GM12874 (cell line): ENCODE results near the gene WWOX.

ENCODE experiments used
- CTCF ChIP-seq: IDR thresholded peaks from 2 replicates; pipeline ENCODE4 v1.5.1; 2011; ENCODE audit warnings: low read depth, mild to moderate bottlenecking, control low read depth, low read length, moderate library complexity; ENCODE audit not compliant: insufficient read depth

WWOX gene

GRCh38 chr16:78969721-78970120 is 870.3 kb downstream of the WWOX start:
- no peak for TF ChIP-seq CTCF

DNA sequence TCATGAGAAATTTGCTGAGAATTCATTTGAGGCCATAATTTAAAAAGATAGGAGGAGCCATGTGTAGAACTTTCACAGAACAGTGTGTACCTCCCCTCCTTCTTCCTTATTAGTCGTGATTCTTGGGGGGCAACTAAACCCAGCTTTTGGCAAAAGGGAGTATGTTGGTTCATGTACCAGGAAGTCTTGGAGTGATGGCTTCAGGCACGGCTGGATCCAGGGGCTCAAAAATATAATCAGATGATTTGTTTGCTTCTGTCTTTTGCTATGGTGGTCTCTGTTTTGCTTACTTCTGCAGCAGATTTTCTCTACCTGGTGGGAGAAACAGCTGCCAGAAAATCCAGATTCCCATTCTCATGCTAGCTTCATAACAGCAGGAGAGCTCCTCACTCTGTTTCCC is 871.2 kb downstream of the WWOX start:
- TF ChIP-seq CTCF = no peak

DNA sequence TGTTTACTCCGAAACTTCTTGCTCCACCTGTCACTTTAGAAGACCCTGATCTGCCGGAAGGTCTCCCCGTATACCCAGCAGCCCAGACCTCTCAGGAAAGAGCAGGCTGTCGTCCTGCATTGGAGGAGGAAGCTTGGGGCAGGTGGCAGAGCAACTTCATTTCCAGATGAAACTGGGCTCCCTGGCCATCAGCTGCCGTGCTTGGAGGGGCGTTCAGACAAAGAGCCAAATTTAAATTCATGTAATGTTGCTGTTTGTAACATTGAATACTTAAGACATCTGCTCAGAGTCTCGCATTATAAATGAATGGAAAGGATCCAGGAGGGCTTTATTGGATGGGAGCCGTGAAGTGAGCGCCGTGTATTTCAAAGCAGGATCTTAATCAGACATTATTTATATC is 872.6 kb downstream of the WWOX start:
- TF ChIP-seq CTCF = no peak

GRCh38 chr16:78972986-78973385 is 873.5 kb downstream of the WWOX start:
- TF ChIP-seq CTCF = no peak

- TF ChIP-seq CTCF = no peak
Observed at GRCh38 chr16:78976212-78976611, 876.8 kb downstream of the WWOX start.

- TF ChIP-seq CTCF = no peak
Observed at GRCh38 chr16:78980825-78981224, 881.4 kb downstream of the WWOX start.

DNA sequence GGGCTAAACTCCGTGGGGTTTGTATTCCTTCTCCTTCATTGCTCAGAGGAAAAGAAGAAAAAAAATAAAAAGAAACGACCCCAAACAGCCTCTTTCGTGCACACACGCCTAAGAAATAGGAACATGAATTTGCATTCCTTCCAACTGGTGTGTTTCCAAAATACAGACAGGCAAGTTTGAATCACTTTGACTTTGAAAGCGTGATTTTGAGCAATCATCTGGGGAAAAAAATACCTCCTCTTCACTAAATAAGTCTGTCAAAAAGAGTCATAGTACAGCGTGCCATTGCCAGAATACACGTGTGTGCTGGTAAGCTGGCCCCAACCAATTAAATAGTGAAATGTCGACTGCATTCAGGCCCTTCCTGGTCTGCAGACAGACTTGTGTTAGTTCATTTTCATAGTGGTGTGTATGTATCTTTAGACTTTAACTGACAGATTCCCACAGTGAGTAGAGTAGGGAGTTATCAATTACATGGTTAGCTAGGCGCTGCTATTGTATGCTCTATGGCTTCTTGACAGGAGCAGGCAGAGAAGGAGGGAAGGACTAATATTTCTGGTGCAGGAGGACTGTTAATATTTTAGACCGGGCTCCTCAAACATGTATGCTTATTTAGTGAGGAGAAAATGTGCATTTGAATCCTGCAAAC is 882.8 kb downstream of the WWOX start:
- no peak for TF ChIP-seq CTCF
